HCT116 (cell line): ENCODE data around the gene EI24. TPM values are rescaled to one million over a fixed set of nuclear protein-coding genes. Genes with fewer than 3 reads are reported as not detected.

Experiments used
- ATAC-seq: fragments of 200-7000 bp; cut with Tn5 transposase; 2 replicates; pipeline ENCODE4 v1.9.1; 2020; ENCODE audit warnings: mild to moderate bottlenecking, moderate library complexity
- BruUV-seq: library from RNA; stranded (reverse); fragments of 400-500 nt; replicated peaks from 2 replicates; lab custom pipeline; 2021; lab: Mats Ljungman, UMichigan
- CTCF ChIA-PET: fragments of 300-600 bp; sonication (Branson Sonifier 250); formaldehyde crosslinking; loops from one replicate; lab custom pipeline; 2021; ENCODE audit warnings: antibody characterized with exemption; lab: Charles Lee
- POLR2A ChIA-PET: fragments of 300-600, 350-600 bp; sonication (Branson Sonifier 250); formaldehyde crosslinking; loops from one replicate; lab custom pipeline; 2021; ENCODE audit warnings: antibody characterized with exemption; lab: Charles Lee
- RAD21 ChIA-PET, 2 experiments: fragments of 300-600 bp; sonication (Branson Sonifier 250); formaldehyde crosslinking; loops; one replicate each; lab custom pipeline; 2023; ENCODE audit warnings: low total read pairs in 2 of 2; ENCODE audit not compliant: uncharacterized antibody in 2 of 2, unreplicated experiment in 2 of 2, low non-redundant PET in 1 of 2; lab: Charles Lee
- DNase-seq: peaks from one replicate; pipeline ENCODE4 v3.0.0-alpha.2; 2010; ENCODE audit warnings: low read depth, low spot score
- H2AFZ ChIP-seq: fragments of 200-600 bp; shearing (Covaris generic), sonication (generic); 2 replicates; pipeline ENCODE4 v1.6.1; 2017; ENCODE audit warnings: low read depth, mixed run types, mixed read lengths, antibody characterized with exemption, low read length; ENCODE audit not compliant: poor library complexity, severe bottlenecking
- H3K27ac ChIP-seq: 2 replicates; pipeline ENCODE4 v1.5.1; 2012; ENCODE audit warnings: low read depth, low read length
- H3K27me3 ChIP-seq: fragments of 200-600 bp; sonication (generic); 2 replicates; pipeline ENCODE4 v1.6.1; 2016; ENCODE audit warnings: mixed run types, low read length, mixed read lengths; ENCODE audit not compliant: insufficient read depth
- H3K36me3 ChIP-seq, 2 experiments: fragments of 200-500 bp in 1 of 2; fragments of 200-600 bp in 1 of 2; sonication (Bioruptor generic) in 1 of 2; sonication (generic) in 1 of 2; 2 replicates each; pipeline versions ENCODE4 v1.5.1 to v1.6.1; 2014 to 2016; ENCODE audit warnings: low read length in 2 of 2, inconsistent platforms in 1 of 2, mixed read lengths in 1 of 2, mixed run types in 1 of 2; ENCODE audit not compliant: insufficient read depth in 2 of 2, control insufficient read depth in 1 of 2
- H3K4me1 ChIP-seq, 2 experiments: fragments of 200-600 bp in 1 of 2; sonication (generic) in 1 of 2; 2 replicates each; pipeline versions ENCODE4 v1.5.1 to v1.6.1; 2012 to 2017; ENCODE audit warnings: low read length in 2 of 2, inconsistent platforms in 1 of 2, mild to moderate bottlenecking in 1 of 2, mixed read lengths in 1 of 2, mixed run types in 1 of 2, moderate library complexity in 1 of 2; ENCODE audit not compliant: insufficient read depth in 2 of 2, control insufficient read depth in 1 of 2
- H3K4me2 ChIP-seq: fragments of 200-600 bp; sonication (generic); 2 replicates; pipeline ENCODE4 v1.6.1; 2017; ENCODE audit warnings: mixed run types, low read length, mixed read lengths
- H3K4me3 ChIP-seq, 2 experiments: fragments of 200-600 bp in 1 of 2; sonication (generic) in 1 of 2; replicated peaks in 1 of 2; 2 replicates each; pipeline ENCODE4 v1.5.1; 2011 to 2016; ENCODE audit warnings: low read length in 2 of 2, control low read depth in 1 of 2, low read depth in 1 of 2, mild to moderate bottlenecking in 1 of 2, mixed read lengths in 1 of 2, mixed run types in 1 of 2
- H3K79me2 ChIP-seq: fragments of 200-600 bp; sonication (generic); 2 replicates; pipeline ENCODE4 v1.6.1; 2017; ENCODE audit warnings: mild to moderate bottlenecking, mixed run types, low read length, moderate library complexity, mixed read lengths; ENCODE audit not compliant: insufficient read depth
- H3K9ac ChIP-seq: fragments of 200-600 bp; sonication (generic); 2 replicates; pipeline ENCODE4 v1.6.1; 2016; ENCODE audit warnings: low read length, mixed read lengths
- H3K9me2 ChIP-seq: fragments of 200-600 bp; sonication (generic), shearing (Covaris generic); 2 replicates; pipeline ENCODE4 v1.6.1; 2017; ENCODE audit warnings: mixed run types, mild to moderate bottlenecking, moderate library complexity; ENCODE audit not compliant: insufficient read depth
- H3K9me3 ChIP-seq, 2 experiments: fragments of 200-500 bp in 1 of 2; fragments of 200-600 bp in 1 of 2; sonication (Bioruptor generic) in 1 of 2; sonication (generic) in 1 of 2; 2 replicates each; pipeline ENCODE4 v1.6.1; 2014 to 2017; ENCODE audit warnings: low read length in 2 of 2, mixed read lengths in 2 of 2, inconsistent platforms in 1 of 2, low read depth in 1 of 2, mild to moderate bottlenecking in 1 of 2, mixed run types in 1 of 2, moderate library complexity in 1 of 2; ENCODE audit not compliant: control insufficient read depth in 1 of 2, insufficient read depth in 1 of 2
- H4K20me1 ChIP-seq: fragments of 200-600 bp; sonication (generic), shearing (Covaris generic); 2 replicates; pipeline ENCODE4 v1.6.1; 2017; ENCODE audit warnings: mixed run types, mild to moderate bottlenecking, moderate library complexity; ENCODE audit not compliant: insufficient read depth
- CEBPB ChIP-seq: IDR thresholded peaks from 2 replicates; pipeline ENCODE4 v1.6.1; 2012; ENCODE audit warnings: low read depth
- CTCF ChIP-seq, 3 experiments: fragments of 200-600 bp in 1 of 3; sonication (generic) in 1 of 3; IDR thresholded peaks in 2 of 3; conservative IDR thresholded peaks in 1 of 3; 2 replicates each; pipeline ENCODE4 v1.5.1; 2012 to 2017; ENCODE audit warnings: low read depth in 2 of 3, low read length in 2 of 3, antibody characterized with exemption in 1 of 3, borderline replicate concordance in 1 of 3, control low read depth in 1 of 3, mild to moderate bottlenecking in 1 of 3, mixed read lengths in 1 of 3, mixed run types in 1 of 3, moderate library complexity in 1 of 3; ENCODE audit not compliant: insufficient read depth in 1 of 3
- ELF1 ChIP-seq: IDR thresholded peaks from 2 replicates; pipeline ENCODE4 v1.6.1; 2012; ENCODE audit warnings: low read depth, borderline replicate concordance
- JUND ChIP-seq: IDR thresholded peaks from 2 replicates; pipeline ENCODE4 v1.6.1; 2012
- POLR2A ChIP-seq: IDR thresholded peaks from 2 replicates; pipeline ENCODE4 v1.7.0; 2011; ENCODE audit warnings: borderline replicate concordance; ENCODE audit not compliant: insufficient read depth, insufficient read length; ENCODE audit errors: extremely low read depth
- POLR2AphosphoS5 ChIP-seq: IDR thresholded peaks from 2 replicates; pipeline ENCODE4 v1.6.1; 2011; ENCODE audit warnings: mild to moderate bottlenecking, low read depth, low read length, moderate library complexity
- SIN3A ChIP-seq: IDR thresholded peaks from 2 replicates; pipeline ENCODE4 v1.6.1; 2012; ENCODE audit warnings: low read depth
- TCF7L2 ChIP-seq: IDR thresholded peaks from 2 replicates; pipeline ENCODE4 v1.7.0; 2011; ENCODE audit warnings: borderline replicate concordance, inconsistent platforms; ENCODE audit not compliant: insufficient read depth, insufficient read length; ENCODE audit errors: extremely low read depth
- ZFX ChIP-seq: fragments of 450-650 bp; IDR thresholded peaks from 2 replicates; pipeline ENCODE4 v1.6.1; 2017
- ZNF274 ChIP-seq: fragments of 200-500 bp; sonication (Bioruptor generic); IDR thresholded peaks from 2 replicates; pipeline ENCODE4 v1.6.1; 2014; ENCODE audit warnings: mild to moderate bottlenecking, low read depth, low read length, inconsistent platforms
- intact Hi-C: fragments of 100-400 bp; cut with micrococcal nuclease; formaldehyde crosslinking; loops from 2 replicates; pipeline ENCODE4 v1.10.0; 2022
- total RNA-seq: library from RNA; stranded (reverse); gene quantifications from one replicate; pipeline ENCODE4 v1.2.1, GENCODE V29; 2021; ENCODE audit not compliant: unreplicated experiment
- TF ChIP-seq, protein P1 (sequence below): IDR thresholded peaks from 2 replicates; pipeline ENCODE4 v1.6.1; 2012

The EI24 gene
- total RNA-seq, 1 experiment from 2014 or later: 130 TPM

DNA sequence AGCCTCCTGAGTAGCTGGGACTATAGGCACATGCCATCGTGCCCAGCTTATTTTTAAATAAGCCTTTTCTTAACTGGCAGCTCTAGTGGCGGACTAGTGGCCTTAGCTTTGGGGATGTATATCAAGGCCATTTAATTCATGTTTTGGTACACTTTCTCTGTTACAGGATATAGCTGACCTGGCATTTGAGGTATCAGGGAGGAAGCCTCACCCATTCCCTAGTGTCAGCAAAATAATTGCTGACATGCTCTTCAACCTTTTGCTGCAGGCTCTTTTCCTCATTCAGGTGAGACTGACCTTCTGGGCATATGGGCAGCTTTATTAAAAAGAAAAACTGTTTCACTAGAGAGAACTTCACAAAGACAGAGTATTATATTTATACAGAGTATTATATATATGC lies 9.5 kb downstream of the EI24 start:
- Histone ChIP-seq H3K4me3 (no peak overlapping the region), H3K4me1 (no peaks in the 10 kb centered on the region), H3K27ac (no peak overlapping the region), H3K9ac (no peak overlapping the region), H3K79me2 (no peaks in the 10 kb centered on the region), H3K4me2 (no peak overlapping the region), H2AFZ (no peak overlapping the region), H4K20me1 (no peaks in the 10 kb centered on the region), H3K9me3 (no peaks in the 10 kb centered on the region), H3K9me2 (no peaks in the 10 kb centered on the region), H3K27me3 (no peaks in the 10 kb centered on the region), H3K36me3 (peaks cover 26 to 72% of the 10 kb centered on the region in 2 experiments)
- ChIA-PET RAD21 (no interaction called here), POLR2A (no interaction called here), CTCF (no interaction called here)
- no TSS peak for BruUV-seq
- ATAC-seq (no peak), DNase-seq (no peak)
- intact Hi-C loops: no loop called here
- TF ChIP-seq CTCF (IDR thresholded peaks at IDR 0.05 in 2 of 3, conservative IDR thresholded peaks at IDR 0.05 in 1 of 3; ENCODE audit: borderline replicate concordance in 1 of 3, insufficient read depth in 1 of 3, low read depth in 2 of 3, low read length in 2 of 3): no peak
- no peak for TF ChIP-seq POLR2AphosphoS5
- TF ChIP-seq SIN3A: no peak
- TF ChIP-seq ELF1: no peak
- no peak for TF ChIP-seq POLR2A
- TF ChIP-seq JUND: no peak
- no peak for TF ChIP-seq ZFX
- no peak for TF ChIP-seq CEBPB
- TF ChIP-seq ZNF274: no peak
- TF ChIP-seq, protein P1, sequence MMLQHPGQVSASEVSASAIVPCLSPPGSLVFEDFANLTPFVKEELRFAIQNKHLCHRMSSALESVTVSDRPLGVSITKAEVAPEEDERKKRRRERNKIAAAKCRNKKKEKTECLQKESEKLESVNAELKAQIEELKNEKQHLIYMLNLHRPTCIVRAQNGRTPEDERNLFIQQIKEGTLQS: no peak
- TF ChIP-seq TCF7L2: no peak
